CD4-positive, alpha-beta T cell treated with Interferon gamma for 1 hour (primary cell): ENCODE measurements around the gene EIPR1.

Source experiments
- DNase-seq: peaks from one replicate; pipeline ENCODE4 v3.0.0-alpha.2; 2020

The EIPR1 gene

GRCh38 chr2:3238951-3239841 lies 138.4 kb downstream of the EIPR1 start:
- DNase-seq: no peak

- DNase-seq: no peak
Measured at GRCh38 chr2:3236300-3237045, 141.1 kb downstream of the EIPR1 start.

GRCh38 chr2:3233877-3234276 lies 143.7 kb downstream of the EIPR1 start:
- no peak for DNase-seq

GRCh38 chr2:3229221-3229620 lies 148.4 kb downstream of the EIPR1 start:
- DNase-seq: no peak

- no peak for DNase-seq
Measured at GRCh38 chr2:3224681-3225080, 152.9 kb downstream of the EIPR1 start.

- DNase-seq: peak; percentile 68
Measured at GRCh38 chr2:3223080-3223923, 154.3 kb downstream of the EIPR1 start.

- DNase-seq: peak; percentile 45
Measured at GRCh38 chr2:3222636-3223035, 155.0 kb downstream of the EIPR1 start.

GRCh38 chr2:3219536-3219935 lies 158.1 kb downstream of the EIPR1 start:
- no peak for DNase-seq

- DNase-seq: no peak
Measured at GRCh38 chr2:3217646-3218045, 160.0 kb downstream of the EIPR1 start.

- DNase-seq: no peak
Measured at GRCh38 chr2:3216841-3217495, 160.7 kb downstream of the EIPR1 start.

GRCh38 chr2:3214806-3215404 lies 162.7 kb downstream of the EIPR1 start:
- DNase-seq: no peak

- DNase-seq: no peak
Measured at GRCh38 chr2:3214065-3214464, 163.6 kb downstream of the EIPR1 start.

GRCh38 chr2:3212984-3213383 lies 164.6 kb downstream of the EIPR1 start:
- DNase-seq: no peak

GRCh38 chr2:3212061-3212362 lies 165.6 kb downstream of the EIPR1 start:
- no peak for DNase-seq

GRCh38 chr2:3211256-3212060 lies 166.2 kb downstream of the EIPR1 start:
- no peak for DNase-seq

- no peak for DNase-seq
Measured at GRCh38 chr2:3210257-3210656, 167.4 kb downstream of the EIPR1 start.

GRCh38 chr2:3209258-3209657 lies 168.4 kb downstream of the EIPR1 start:
- DNase-seq: no peak

GRCh38 chr2:3208591-3208990 lies 169.0 kb downstream of the EIPR1 start:
- no peak for DNase-seq

- no peak for DNase-seq
Measured at GRCh38 chr2:3208179-3208578, 169.4 kb downstream of the EIPR1 start.

GRCh38 chr2:3207091-3207491 lies 170.5 kb downstream of the EIPR1 start:
- no peak for DNase-seq

GRCh38 chr2:3205845-3206244 lies 171.8 kb downstream of the EIPR1 start:
- no peak for DNase-seq
